ENCODE measurements around the gene OR51F1. TPM values are rescaled to one million over a fixed set of nuclear protein-coding genes. Genes with fewer than 3 reads are reported as not detected.
"Not testable (repeated sequence)": the region's sequence is repeated elsewhere in the genome, so short reads cannot be mapped to it uniquely, and the experiment has no call there.

The OR51F1 gene
- not detected for total RNA-seq

GRCh38 chr11:4769838-4770237 is at the start of gene OR51F1:
Gene OR51F1 (minus strand): TSS chr11:4769938. CDS start chr11:4769938, 0 bp downstream.
- no peak for ATAC-seq

GRCh38 chr11:4809246-4809645 is 39.5 kb upstream of the OR51F1 start:
- ATAC-seq: no peak

DNA sequence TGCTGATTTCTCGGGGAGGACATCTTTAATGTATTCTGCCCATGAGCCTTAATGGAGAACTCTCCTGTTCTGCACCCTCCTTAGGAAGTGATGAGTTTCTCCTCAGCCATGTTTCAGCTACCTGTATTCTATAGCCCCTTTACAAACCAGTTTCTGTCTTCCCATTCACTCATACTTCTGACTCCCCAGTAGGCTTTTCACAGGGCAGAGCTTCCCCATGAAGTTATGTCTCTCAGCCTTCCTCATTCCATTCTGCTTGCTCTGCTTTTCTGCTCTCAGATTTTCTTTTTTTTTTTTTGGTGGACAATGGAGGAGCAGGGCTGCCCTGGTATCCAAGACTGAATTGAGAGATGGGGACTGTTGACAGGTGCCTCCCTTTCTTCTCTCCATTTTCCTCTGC is 38.7 kb upstream of the OR51F1 start:
- ATAC-seq: no peak

- ATAC-seq: no peak
Observed at GRCh38 chr11:4804280-4804679, 34.5 kb upstream of the OR51F1 start, which contains the start of gene OR52R1. Gene OR52R1 (minus strand): TSS chr11:4804380. CDS start chr11:4804380, 0 bp downstream.

GRCh38 chr11:4801316-4801715 is 31.6 kb upstream of the OR51F1 start:
- ATAC-seq: not testable (repeated sequence)

DNA sequence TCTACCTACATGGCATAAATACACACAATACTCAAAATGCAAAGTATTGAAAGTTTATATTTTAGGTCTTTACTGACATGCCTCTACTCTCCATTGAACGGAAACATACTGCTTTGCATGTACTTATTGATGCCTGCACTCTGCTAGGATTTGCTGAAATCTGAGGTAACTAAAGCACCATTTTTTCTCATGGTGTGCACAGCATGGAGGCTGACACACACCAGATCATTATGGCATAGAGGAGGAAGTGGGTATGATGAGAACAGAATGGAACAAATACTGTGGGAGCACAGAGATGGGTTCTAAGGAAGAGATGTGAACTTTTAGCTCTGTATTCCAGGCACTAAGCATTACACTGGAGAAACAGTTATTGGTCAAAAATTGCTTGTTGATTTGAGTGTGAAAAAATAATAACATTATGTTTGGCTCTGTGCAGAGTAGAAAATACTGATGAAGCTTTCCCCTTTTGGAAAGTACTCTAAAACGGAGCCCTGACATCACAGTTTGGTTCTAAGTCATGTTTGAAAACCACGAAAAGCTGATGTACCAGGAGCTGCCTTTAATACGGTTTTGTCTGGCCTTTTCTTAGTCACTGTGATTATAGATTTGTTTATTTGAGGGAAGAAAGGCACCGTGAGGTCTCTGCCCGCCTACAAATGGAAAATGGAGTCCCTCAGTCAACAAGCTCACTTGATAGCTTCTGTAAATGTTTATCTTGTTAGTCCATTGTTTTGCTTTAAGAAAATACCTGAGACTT is 28.9 kb upstream of the OR51F1 start:
- ATAC-seq: no peak

DNA sequence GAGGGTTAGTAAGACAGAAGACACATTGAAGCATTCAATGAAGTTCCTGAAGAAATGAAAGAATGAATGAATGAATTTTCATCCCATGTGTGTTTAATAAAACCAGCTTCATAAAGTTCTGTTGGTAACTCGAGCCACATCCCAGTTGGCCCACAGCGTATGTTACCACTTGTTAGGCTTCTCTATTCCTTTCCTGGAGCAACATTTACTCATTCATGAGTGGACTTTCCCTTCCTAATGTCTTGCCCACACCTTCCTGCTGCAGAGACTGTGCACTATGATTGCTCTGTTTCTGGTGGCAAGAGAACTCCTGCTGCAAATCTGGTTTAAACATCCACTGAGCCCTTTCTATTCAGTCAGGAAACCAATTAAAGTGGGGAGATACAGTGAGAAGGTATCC is 27.5 kb upstream of the OR51F1 start:
- no peak for ATAC-seq

- ATAC-seq: no peak
Observed at GRCh38 chr11:4782454-4782853, 12.7 kb upstream of the OR51F1 start.

GRCh38 chr11:4768094-4768493 is 1.6 kb downstream of the OR51F1 start:
- ATAC-seq: no peak

DNA sequence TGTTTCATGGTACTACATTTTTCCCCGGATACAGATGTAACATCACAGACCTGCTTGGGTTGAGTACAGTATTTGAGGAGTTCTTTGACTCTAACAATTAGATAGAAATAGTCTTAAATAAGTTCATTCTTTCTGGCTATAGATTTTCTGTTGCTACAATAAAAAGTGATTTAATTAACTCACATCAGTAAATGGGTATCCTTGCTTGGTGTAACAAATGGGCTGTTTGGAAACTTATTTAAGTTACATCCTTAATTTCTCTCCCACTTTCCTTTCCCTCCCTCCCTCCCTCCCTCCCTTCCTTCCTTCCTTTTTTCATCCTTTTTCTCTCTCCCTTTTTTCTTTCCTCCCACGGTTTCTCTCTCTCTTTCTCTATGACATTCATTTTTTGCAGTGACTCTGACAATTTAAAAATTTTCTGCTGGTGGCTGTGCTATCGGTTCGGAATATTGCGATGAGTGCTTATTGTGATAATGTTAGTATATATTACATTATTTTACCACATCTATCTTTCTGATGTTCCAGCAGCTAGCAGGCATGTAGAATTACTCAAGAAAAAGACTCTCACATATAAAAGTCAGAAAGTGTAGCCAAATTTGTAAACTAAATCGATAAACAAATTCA is 3.2 kb downstream of the OR51F1 start:
- no peak for ATAC-seq

DNA sequence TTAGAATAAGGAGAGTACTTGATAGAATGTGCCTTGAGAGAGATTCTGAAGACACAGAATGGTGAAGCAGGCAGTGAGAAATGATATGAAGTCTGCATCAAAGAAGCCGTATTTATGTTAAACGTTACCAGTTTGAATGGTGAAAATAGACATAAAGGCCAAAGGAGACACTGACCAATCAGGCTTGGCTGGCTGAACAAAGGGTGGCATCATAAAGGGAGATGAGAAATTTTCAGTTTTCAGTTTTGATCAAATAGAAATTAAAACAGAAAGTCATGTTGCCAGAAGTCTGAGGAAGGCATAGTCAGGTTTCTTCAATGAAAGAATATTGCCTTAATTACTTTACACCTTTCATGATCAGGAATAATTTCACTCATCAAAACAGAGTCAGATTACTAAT is 6.6 kb downstream of the OR51F1 start:
- no peak for ATAC-seq

GRCh38 chr11:4751201-4751600 is 18.5 kb downstream of the OR51F1 start:
- no peak for ATAC-seq

DNA sequence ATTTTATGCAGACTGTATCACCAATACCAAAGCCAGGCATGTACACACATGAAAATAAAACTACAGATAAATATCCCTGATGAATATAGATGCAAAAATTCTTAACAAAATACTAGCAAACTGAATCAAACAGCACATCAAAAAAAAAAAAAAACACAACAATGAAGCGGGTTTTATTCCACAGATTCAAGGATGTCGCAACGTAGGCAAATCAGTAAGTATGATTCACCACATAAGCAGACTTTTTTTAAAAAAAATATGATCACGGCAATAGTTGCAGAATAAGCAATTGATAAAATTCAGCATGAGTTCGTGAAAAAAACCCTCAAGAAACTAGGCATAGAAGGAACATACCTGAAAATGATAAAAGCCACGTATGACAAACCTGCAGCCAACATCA is 21.3 kb downstream of the OR51F1 start:
- no peak for ATAC-seq

GRCh38 chr11:4740735-4741134 is 29.0 kb downstream of the OR51F1 start:
- ATAC-seq: no peak

GRCh38 chr11:4727171-4727570 is 42.6 kb downstream of the OR51F1 start:
- no peak for ATAC-seq

- not testable (repeated sequence) for ATAC-seq
Observed at GRCh38 chr11:4722616-4723534, 46.9 kb downstream of the OR51F1 start.

Other genes with a start within 250 kb of the OR51F1 start
- not detected for gene OR52M1, start 224.7 kb downstream of the OR51F1 start, total RNA-seq
- not detected for gene OR52I2, start 188.2 kb downstream of the OR51F1 start, total RNA-seq
- not detected for gene OR52I1, start 175.9 kb downstream of the OR51F1 start, total RNA-seq
- 4.7 TPM for gene TRIM68, start 161.7 kb downstream of the OR51F1 start, total RNA-seq
- gene OR51D1, start 132.5 kb downstream of the OR51F1 start, total RNA-seq: not detected
- gene OR51E1, start 126.0 kb downstream of the OR51F1 start, total RNA-seq: not detected
- not detected for gene OR51E2, start 72.1 kb downstream of the OR51F1 start, total RNA-seq
- gene MMP26, start 65.2 kb downstream of the OR51F1 start, total RNA-seq: not detected
- not detected for gene OR52R1, start 34.4 kb upstream of the OR51F1 start, total RNA-seq
- not detected for gene OR51F2, start 51.4 kb upstream of the OR51F1 start, total RNA-seq
- gene OR51S1, start 79.3 kb upstream of the OR51F1 start, total RNA-seq: not detected
- not detected for gene OR51T1, start 112.0 kb upstream of the OR51F1 start, total RNA-seq
- gene OR51A7, start 133.8 kb upstream of the OR51F1 start, total RNA-seq: not detected
- not detected for gene OR51G2, start 149.4 kb upstream of the OR51F1 start, total RNA-seq
- gene OR51G1, start 154.4 kb upstream of the OR51F1 start, total RNA-seq: not detected
- gene OR51A4, start 177.7 kb upstream of the OR51F1 start, total RNA-seq: not detected
- not detected for gene OR51A2, start 185.8 kb upstream of the OR51F1 start, total RNA-seq
- not detected for gene OR51L1, start 224.9 kb upstream of the OR51F1 start, total RNA-seq